ENCODE data around the gene PSMG3.

PSMG3 gene

DNA sequence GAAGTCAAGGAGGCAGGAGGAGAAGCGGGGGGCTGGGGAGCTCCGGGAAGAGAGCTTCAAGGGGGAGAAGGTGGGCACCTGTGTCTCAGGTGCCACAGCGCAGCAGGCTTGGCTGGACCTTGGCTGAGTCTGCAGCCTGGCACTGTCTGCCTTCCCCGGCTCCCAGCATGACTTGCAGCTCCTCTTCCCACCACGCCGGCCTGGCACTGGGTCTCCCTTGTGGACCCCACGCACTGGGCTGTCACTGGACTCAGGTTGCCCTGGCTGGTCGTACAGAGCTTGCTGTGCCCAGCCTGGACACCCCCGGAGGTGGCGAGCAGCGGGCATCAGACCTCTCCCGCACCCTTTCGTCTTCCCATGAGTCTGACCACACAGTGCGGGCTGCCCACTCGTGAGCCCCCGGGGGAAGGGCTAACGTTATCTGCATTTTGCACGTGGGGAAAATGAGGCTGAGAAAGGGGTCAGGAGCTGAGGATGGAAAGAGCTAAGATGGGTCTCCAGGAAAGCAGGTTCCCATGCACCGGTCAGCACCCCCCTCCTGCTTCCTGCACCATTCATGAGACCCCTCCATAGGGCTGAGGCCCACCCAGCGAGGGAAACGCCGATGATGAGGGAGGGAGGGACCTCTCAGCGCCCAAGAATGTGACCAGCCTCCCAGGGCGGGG, 40.3 kb upstream of the PSMG3 start:
- TF ChIP-seq, protein P1, sequence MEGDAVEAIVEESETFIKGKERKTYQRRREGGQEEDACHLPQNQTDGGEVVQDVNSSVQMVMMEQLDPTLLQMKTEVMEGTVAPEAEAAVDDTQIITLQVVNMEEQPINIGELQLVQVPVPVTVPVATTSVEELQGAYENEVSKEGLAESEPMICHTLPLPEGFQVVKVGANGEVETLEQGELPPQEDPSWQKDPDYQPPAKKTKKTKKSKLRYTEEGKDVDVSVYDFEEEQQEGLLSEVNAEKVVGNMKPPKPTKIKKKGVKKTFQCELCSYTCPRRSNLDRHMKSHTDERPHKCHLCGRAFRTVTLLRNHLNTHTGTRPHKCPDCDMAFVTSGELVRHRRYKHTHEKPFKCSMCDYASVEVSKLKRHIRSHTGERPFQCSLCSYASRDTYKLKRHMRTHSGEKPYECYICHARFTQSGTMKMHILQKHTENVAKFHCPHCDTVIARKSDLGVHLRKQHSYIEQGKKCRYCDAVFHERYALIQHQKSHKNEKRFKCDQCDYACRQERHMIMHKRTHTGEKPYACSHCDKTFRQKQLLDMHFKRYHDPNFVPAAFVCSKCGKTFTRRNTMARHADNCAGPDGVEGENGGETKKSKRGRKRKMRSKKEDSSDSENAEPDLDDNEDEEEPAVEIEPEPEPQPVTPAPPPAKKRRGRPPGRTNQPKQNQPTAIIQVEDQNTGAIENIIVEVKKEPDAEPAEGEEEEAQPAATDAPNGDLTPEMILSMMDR (conservative IDR thresholded peaks at IDR 0.05; ENCODE audit: control insufficient read depth, insufficient read depth, low read depth, low read length) = no peak
- no peak for DNase-seq (ENCODE audit: low read depth)
- H3K4me3 ChIP-seq (ENCODE audit: control insufficient read depth, low read depth, low read length) = no peak overlapping the region

DNA sequence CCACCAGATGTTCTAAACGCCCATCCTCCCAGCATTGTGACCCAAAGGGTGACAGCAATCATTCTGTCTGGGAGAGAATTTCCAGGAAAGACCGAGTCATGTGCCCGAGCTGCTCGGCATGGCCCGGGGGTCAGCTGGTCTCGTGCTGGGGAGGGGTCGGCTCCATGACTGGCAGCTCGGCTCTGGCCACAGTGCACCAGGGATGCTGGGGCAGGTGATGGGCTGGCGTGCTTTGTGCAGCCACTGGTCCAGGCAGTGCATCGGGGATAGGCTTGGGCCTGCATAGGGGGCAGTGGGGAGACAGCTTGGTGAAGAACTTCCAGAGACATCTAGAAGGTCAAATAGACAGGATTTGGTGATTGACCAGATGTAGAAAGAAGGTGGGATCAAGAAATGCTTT, 39.2 kb upstream of the PSMG3 start:
- no peak for DNase-seq (ENCODE audit: low read depth)
- TF ChIP-seq, protein P1 (conservative IDR thresholded peaks at IDR 0.05; ENCODE audit: control insufficient read depth, insufficient read depth, low read depth, low read length) = no peak

DNA sequence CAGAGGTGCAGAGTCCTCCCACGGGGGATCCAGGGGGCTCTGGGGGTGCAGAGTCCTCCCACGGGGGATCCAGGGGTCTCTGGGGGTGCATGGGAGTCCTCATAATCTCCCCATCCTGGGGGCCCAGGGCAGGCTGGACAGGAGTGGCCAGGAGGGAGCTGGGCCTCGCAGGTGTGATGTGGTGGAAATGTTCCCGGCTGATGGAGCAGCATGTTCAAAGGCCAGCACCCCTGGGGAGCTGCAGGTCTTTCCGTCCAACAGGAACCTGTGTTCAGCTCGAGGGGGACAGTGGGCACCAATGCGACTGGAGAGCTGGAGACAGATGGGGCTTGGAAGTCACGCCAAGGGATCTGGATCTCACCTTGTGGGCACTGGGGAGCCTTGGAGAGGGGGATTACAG, 38.5 kb upstream of the PSMG3 start:
- TF ChIP-seq, protein P1 (conservative IDR thresholded peaks at IDR 0.05; ENCODE audit: control insufficient read depth, insufficient read depth, low read depth, low read length) = no peak
- no peak overlapping the region for H3K4me3 ChIP-seq (ENCODE audit: control insufficient read depth, low read depth, low read length)
- DNase-seq (ENCODE audit: low read depth) = no peak

More for the DNA sequence above, 39.2 kb upstream of the PSMG3 start:
- H3K4me3 ChIP-seq (ENCODE audit: control insufficient read depth, low read depth, low read length) = no peak overlapping the region

DNA sequence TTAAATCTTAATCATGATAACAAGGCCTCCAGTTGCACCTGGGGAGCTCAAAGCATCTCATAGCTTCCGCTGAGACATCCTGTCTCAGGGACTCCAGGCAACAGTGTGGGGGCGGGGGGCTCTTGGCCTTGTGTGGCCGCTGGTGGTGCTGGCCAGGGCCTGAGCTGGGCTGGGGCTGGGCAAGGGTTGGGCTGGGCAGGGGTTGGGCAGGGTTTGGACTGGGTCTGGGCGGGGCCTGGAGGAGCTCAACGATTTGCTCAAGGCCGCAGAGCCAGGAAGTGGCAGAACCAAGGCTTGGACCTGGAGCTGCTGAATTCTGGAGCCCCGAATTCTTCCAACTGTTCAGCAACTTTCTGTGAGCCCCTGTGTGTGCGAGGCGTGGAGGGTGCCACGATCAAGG, 37.9 kb upstream of the PSMG3 start:
- TF ChIP-seq, protein P1 (conservative IDR thresholded peaks at IDR 0.05; ENCODE audit: control insufficient read depth, insufficient read depth, low read depth, low read length) = no peak
- no peak for DNase-seq (ENCODE audit: low read depth)
- no peak overlapping the region for H3K4me3 ChIP-seq (ENCODE audit: control insufficient read depth, low read depth, low read length)

DNA sequence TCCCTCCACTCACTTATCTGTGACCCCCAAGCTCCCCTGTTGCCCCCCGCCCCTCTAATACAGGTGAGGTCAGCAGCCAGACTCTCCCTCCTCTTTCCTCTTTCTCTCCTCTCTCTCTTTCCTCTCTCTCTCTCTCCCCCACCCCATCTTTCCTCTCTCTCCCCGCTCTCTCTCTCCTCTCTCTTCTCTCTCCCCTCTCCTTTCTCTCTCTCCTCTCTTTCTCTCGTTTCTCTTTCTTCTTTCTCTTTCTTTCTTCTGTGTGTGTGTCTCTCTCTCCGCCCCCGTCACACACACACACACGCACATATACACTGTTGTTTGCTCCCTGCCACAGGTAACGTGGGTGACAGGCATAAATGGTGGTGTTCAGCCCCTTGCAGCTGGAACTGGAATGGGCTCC, 37.2 kb upstream of the PSMG3 start:
- TF ChIP-seq, protein P1 (conservative IDR thresholded peaks at IDR 0.05; ENCODE audit: control insufficient read depth, insufficient read depth, low read depth, low read length) = no peak
- DNase-seq (ENCODE audit: low read depth) = no peak

DNA sequence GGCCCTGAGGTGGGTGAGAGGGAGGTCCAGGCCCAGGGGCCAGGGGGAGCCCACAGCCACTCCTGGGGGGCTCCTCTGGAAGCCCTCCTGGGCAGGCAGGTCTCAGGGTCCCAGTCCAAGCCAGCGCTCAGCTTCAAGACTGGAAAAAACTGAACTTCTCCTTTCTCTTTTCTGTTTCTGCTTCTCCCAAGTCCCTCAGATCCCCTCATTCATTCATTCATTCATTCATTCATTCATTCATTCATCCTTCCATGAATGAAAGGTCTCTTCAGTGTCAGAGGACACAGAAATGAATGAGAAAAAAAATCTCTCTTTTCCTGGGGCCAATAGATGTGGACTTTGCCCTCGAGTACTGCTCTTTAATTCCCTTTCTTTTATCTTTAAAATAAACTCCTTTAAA, 34.6 kb upstream of the PSMG3 start:
- no peak overlapping the region for H3K4me3 ChIP-seq (ENCODE audit: control insufficient read depth, low read depth, low read length)
- TF ChIP-seq, protein P1 (conservative IDR thresholded peaks at IDR 0.05; ENCODE audit: control insufficient read depth, insufficient read depth, low read depth, low read length) = no peak
- no peak for DNase-seq (ENCODE audit: low read depth)

More for the DNA sequence above, 37.2 kb upstream of the PSMG3 start:
- H3K4me3 ChIP-seq (ENCODE audit: control insufficient read depth, low read depth, low read length) = no peak overlapping the region

Data from fibroblast of mammary gland (primary cell).